GM23248 (cell line): ENCODE data around the gene DNAJC24. TPM values are rescaled to one million over a fixed set of nuclear protein-coding genes. Genes with fewer than 3 reads are reported as not detected.

Source experiments
- DNase-seq: peaks from one replicate; pipeline ENCODE4 v3.0.0-alpha.2; 2015
- H2AFZ ChIP-seq: fragments of 200-600 bp; sonication (generic); 2 replicates; pipeline ENCODE4 v1.6.1; 2016; ENCODE audit warnings: antibody characterized with exemption
- H3F3A ChIP-seq: fragments of 200-600 bp; sonication (generic); 2 replicates; pipeline ENCODE4 v1.6.1; 2016; ENCODE audit warnings: mild to moderate bottlenecking, antibody characterized with exemption, mixed run types; ENCODE audit not compliant: insufficient read depth
- H3K27ac ChIP-seq: fragments of 200-600 bp; sonication (generic); 2 replicates; pipeline ENCODE4 v1.5.1; 2016; ENCODE audit warnings: mild to moderate bottlenecking
- H3K27me3 ChIP-seq: fragments of 200-600 bp; sonication (generic); replicated peaks from 2 replicates; pipeline ENCODE4 v1.6.1; 2016; ENCODE audit warnings: mild to moderate bottlenecking; ENCODE audit not compliant: insufficient read depth
- H3K36me3 ChIP-seq: fragments of 200-600 bp; sonication (generic); 2 replicates; pipeline ENCODE4 v1.6.1; 2016; ENCODE audit warnings: low read depth, mild to moderate bottlenecking
- H3K4me1 ChIP-seq: fragments of 200-600 bp; sonication (generic); 2 replicates; pipeline ENCODE4 v1.6.1; 2016; ENCODE audit warnings: mild to moderate bottlenecking; ENCODE audit not compliant: insufficient read depth
- H3K4me2 ChIP-seq: fragments of 200-600 bp; sonication (generic); one replicate; pipeline ENCODE4 v1.6.1; 2016; ENCODE audit warnings: mild to moderate bottlenecking; ENCODE audit not compliant: unreplicated experiment
- H3K4me3 ChIP-seq: fragments of 200-600 bp; sonication (generic); 2 replicates; pipeline ENCODE4 v1.5.1; 2016; ENCODE audit warnings: mild to moderate bottlenecking
- H3K79me2 ChIP-seq: fragments of 200-600 bp; sonication (generic); 2 replicates; pipeline ENCODE4 v1.6.1; 2016; ENCODE audit warnings: mild to moderate bottlenecking; ENCODE audit not compliant: insufficient read depth
- H3K9ac ChIP-seq: fragments of 200-600 bp; sonication (generic); 2 replicates; pipeline ENCODE4 v1.6.1; 2016; ENCODE audit warnings: mild to moderate bottlenecking
- H3K9me2 ChIP-seq: fragments of 200-600 bp; sonication (generic); 2 replicates; pipeline ENCODE4 v1.6.1; 2016; ENCODE audit warnings: mixed run types, mild to moderate bottlenecking, moderate library complexity; ENCODE audit not compliant: insufficient read depth
- H3K9me3 ChIP-seq: fragments of 200-600 bp; sonication (generic); one replicate; pipeline ENCODE4 v1.6.1; 2017; ENCODE audit warnings: low read depth
- H4K20me1 ChIP-seq: fragments of 200-600 bp; sonication (generic); 2 replicates; pipeline ENCODE4 v1.6.0; 2016; ENCODE audit not compliant: insufficient read depth
- EZH2 ChIP-seq: fragments of 200-600 bp; sonication (generic); IDR thresholded peaks from 2 replicates; pipeline ENCODE4 v1.6.1; 2018; ENCODE audit warnings: antibody characterized with exemption, mild to moderate bottlenecking; ENCODE audit not compliant: insufficient read depth, poor library complexity, severe bottlenecking
- EZH2phosphoT487 ChIP-seq: fragments of 200-600 bp; sonication (generic); IDR thresholded peaks from 2 replicates; pipeline ENCODE4 v1.6.1; 2018; ENCODE audit warnings: antibody characterized with exemption, moderate library complexity, mild to moderate bottlenecking, low read depth; ENCODE audit not compliant: insufficient read depth
- WGBS, 2 experiments: methylation state at CpG; one replicate each; pipeline ENCODE4 v1.1.6; 2015 to 2017; ENCODE audit warnings: low lambda C conversion rate in 2 of 2, low coverage in 1 of 2; ENCODE audit errors: missing lambda C conversion rate in 2 of 2; 5-methylcytosine and 5-hydroxymethylcytosine counted together
- in situ Hi-C: fragments of 300-500 bp; cut with MboI; formaldehyde crosslinking; loops from 2 replicates; pipeline ENCODE4 v1.15.0; 2020
- polyA plus RNA-seq: library from polyadenylated mRNA; unstranded; fragments of >200 nt; fragmentation: Nextera tagmentation; extraction: Ambion mirVana; gene quantifications from 2 replicates; pipeline ENCODE4 v1.2.1, GENCODE V29; 2016
- total RNA-seq: library from RNA; depleted of rRNA; stranded (reverse); fragments of >200 nt; shearing (Covaris generic); gene quantifications from 2 replicates; pipeline ENCODE4 v1.2.3, GENCODE V29; 2014; rRNA removed

The DNAJC24 gene
- total and polyA plus RNA-seq, 2 experiments from 2014 or later, result 13.3 to 22.6 TPM

GRCh38 chr11:31477528-31478222, 108.0 kb downstream of the DNAJC24 start:
- no peak for DNase-seq
- 90 to 91% methylated on average over 6 of the region's 6 CpGs for WGBS, 2 experiments
- Histone ChIP-seq H3K36me3 (no peaks in the 10 kb centered on the region), H3K4me2 (no peak overlapping the region), H3K27me3 (no peaks in the 10 kb centered on the region), H3K9me2 (no peaks in the 10 kb centered on the region), H3K9me3 (no peaks in the 10 kb centered on the region), H3K27ac (no peak overlapping the region), H3K79me2 (no peaks in the 10 kb centered on the region), H3K4me1 (no peaks in the 10 kb centered on the region), H3K9ac (no peak overlapping the region), H3F3A (no peaks in the 10 kb centered on the region), H4K20me1 (no peaks in the 10 kb centered on the region), H2AFZ (no peak overlapping the region), H3K4me3 (no peak overlapping the region)
- no peak for TF ChIP-seq EZH2
- no peak for TF ChIP-seq EZH2phosphoT487
- in situ Hi-C loops, result loop anchor here (25.0 kb wide), 2 partner anchors 385 to 485 kb away; no protein-coding TSS in a partner anchor

- Histone ChIP-seq H3K9ac (no peak overlapping the region), H4K20me1 (no peaks in the 10 kb centered on the region), H3K36me3 (no peaks in the 10 kb centered on the region), H2AFZ (no peak overlapping the region), H3K9me3 (no peaks in the 10 kb centered on the region), H3K27me3 (no peaks in the 10 kb centered on the region), H3K4me3 (no peak overlapping the region), H3F3A (no peaks in the 10 kb centered on the region), H3K27ac (no peak overlapping the region), H3K9me2 (no peaks in the 10 kb centered on the region), H3K4me1 (no peaks in the 10 kb centered on the region), H3K79me2 (no peaks in the 10 kb centered on the region), H3K4me2 (no peak overlapping the region)
- in situ Hi-C loops, result loop anchor here (25.0 kb wide), 2 partner anchors 384 to 484 kb away; no protein-coding TSS in a partner anchor
- DNase-seq, result no peak
- no peak for TF ChIP-seq EZH2
- no peak for TF ChIP-seq EZH2phosphoT487
- 96 to 97% methylated on average over 2 of the region's 2 CpGs for WGBS, 2 experiments
Measured at GRCh38 chr11:31478223-31478590, 108.5 kb downstream of the DNAJC24 start.

GRCh38 chr11:31479066-31479465, 109.4 kb downstream of the DNAJC24 start:
- Histone ChIP-seq H3K4me1 (no peaks in the 10 kb centered on the region), H3K9me3 (no peaks in the 10 kb centered on the region), H3K9me2 (no peaks in the 10 kb centered on the region), H3K27me3 (no peaks in the 10 kb centered on the region), H3K36me3 (no peaks in the 10 kb centered on the region), H3K9ac (no peak overlapping the region), H3F3A (no peaks in the 10 kb centered on the region), H3K79me2 (no peaks in the 10 kb centered on the region), H3K4me2 (no peak overlapping the region), H3K27ac (no peak overlapping the region), H3K4me3 (no peak overlapping the region), H2AFZ (no peak overlapping the region), H4K20me1 (no peaks in the 10 kb centered on the region)
- in situ Hi-C loops, result loop anchor here (25.0 kb wide), 2 partner anchors 383 to 483 kb away; no protein-coding TSS in a partner anchor
- 64 to 70% methylated on average over 4 of the region's 4 CpGs for WGBS, 2 experiments
- DNase-seq, result no peak
- no peak for TF ChIP-seq EZH2phosphoT487
- no peak for TF ChIP-seq EZH2

GRCh38 chr11:31480930-31481329, 111.3 kb downstream of the DNAJC24 start:
- Histone ChIP-seq H3K4me3 (no peak overlapping the region), H3K9ac (no peak overlapping the region), H2AFZ (no peak overlapping the region), H3K36me3 (no peaks in the 10 kb centered on the region), H3K9me3 (no peaks in the 10 kb centered on the region), H3K27ac (no peak overlapping the region), H4K20me1 (no peaks in the 10 kb centered on the region), H3K27me3 (no peaks in the 10 kb centered on the region), H3K79me2 (no peaks in the 10 kb centered on the region), H3K9me2 (no peaks in the 10 kb centered on the region), H3K4me1 (no peaks in the 10 kb centered on the region; the same call in 1 of the 2 replicates), H3K4me2 (no peak overlapping the region), H3F3A (no peaks in the 10 kb centered on the region)
- in situ Hi-C loops, result loop anchor here (25.0 kb wide), 2 partner anchors 381 to 481 kb away; no protein-coding TSS in a partner anchor
- no peak for DNase-seq
- TF ChIP-seq EZH2phosphoT487 (no peak), EZH2 (no peak)
- WGBS, 2 experiments, result 93 to 100% methylated on average over 3 of the region's 3 CpGs

Other genes starting within 250 kb of the DNAJC24 start
- gene DCDC1, start 121 bp upstream of the DNAJC24 start, total RNA-seq, result not detected in 2 replicates
- not detected in 2 replicates for gene DCDC1, start 121 bp upstream of the DNAJC24 start, polyA plus RNA-seq
- gene IMMP1L, start 139.8 kb downstream of the DNAJC24 start, total RNA-seq, result 6.6 and 8.8 TPM in 2 replicates
- gene IMMP1L, start 139.8 kb downstream of the DNAJC24 start, polyA plus RNA-seq, result 16.9 and 19.9 TPM in 2 replicates
- 11.8 and 20.1 TPM in 2 replicates for gene ELP4, start 139.9 kb downstream of the DNAJC24 start, total RNA-seq
- 15.9 and 16.2 TPM in 2 replicates for gene ELP4, start 139.9 kb downstream of the DNAJC24 start, polyA plus RNA-seq